T-helper 1 cell treated with Interleukin-12 subunit alpha and Interleukin-12 subunit beta and Interleukin-4 antibody, amounts not matched to agents 30 ng/mL and 1 ng/mL, for 36 hours (primary cell): Measurements from ENCODE around the gene SMIM34. TPM values are rescaled to one million over a fixed set of nuclear protein-coding genes. Genes with fewer than 3 reads are reported as not detected.
"Not testable (repeated sequence)": the region's sequence is repeated elsewhere in the genome, so short reads cannot be mapped to it uniquely, and the experiment has no call there.

Source experiments
- intact Hi-C: fragments of 100-400 bp; cut with micrococcal nuclease; formaldehyde crosslinking; loops from one replicate; pipeline ENCODE4 v1.15.1; 2024
- total RNA-seq: library from RNA; stranded (reverse); gene quantifications from 2 replicates; pipeline ENCODE4 v1.2.3, GENCODE V29; 2022

The SMIM34 gene
- total RNA-seq, 1 donor from 2014 or later: not detected

DNA sequence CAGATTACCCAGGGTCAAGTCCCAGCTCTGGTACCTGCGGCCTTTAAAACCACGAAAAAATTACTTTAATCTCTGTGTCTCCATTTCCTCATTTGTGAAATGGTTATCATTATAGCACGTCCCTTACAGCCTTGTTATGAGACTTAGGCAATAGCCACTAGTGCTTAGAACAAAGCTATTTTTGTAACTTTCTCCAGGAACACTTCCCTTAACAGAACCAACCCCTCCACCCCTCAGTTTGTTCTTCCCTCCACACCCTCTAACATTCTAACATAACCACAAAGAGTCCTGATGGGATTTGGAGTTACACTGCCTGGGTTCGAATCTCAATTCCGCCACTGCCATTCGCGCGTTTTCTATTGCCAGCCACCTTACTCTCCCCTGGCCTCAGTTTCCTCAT, 49.3 kb downstream of the SMIM34 start:
- intact Hi-C loops: not testable (repeated sequence)

- intact Hi-C loops: no loop called here
Observed at GRCh38 chr21:34372321-34372720, 51.4 kb downstream of the SMIM34 start.

DNA sequence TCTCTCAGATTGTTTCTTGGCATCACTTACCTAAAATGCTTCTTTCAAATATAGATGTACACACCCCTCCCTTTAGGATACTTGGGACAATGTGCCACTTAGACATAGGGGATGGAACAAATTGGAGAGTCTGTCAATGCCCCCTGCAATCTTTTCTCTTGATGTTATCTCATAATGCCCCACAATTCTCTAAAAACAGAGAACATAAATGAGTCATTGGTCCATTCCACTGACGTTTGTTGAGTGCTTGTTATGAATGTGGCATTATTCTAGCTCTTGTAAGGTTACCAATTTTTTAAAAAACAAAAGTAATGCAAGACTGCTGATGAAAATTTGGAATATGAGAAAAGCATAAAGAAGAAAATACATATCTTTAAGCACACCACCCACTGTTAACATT, 54.0 kb downstream of the SMIM34 start:
- intact Hi-C loops: no loop called here

Other genes with a start within 250 kb of the SMIM34 start
- gene KCNE2, start 59.9 kb downstream of the SMIM34 start, total RNA-seq: not detected in 2 replicates
- gene SMIM11, start 48.4 kb downstream of the SMIM34 start, total RNA-seq: 15.3 and 16.8 TPM in 2 replicates
- gene KCNE1, start 88.3 kb upstream of the SMIM34 start, total RNA-seq: 0.37 and 0.41 TPM in 2 replicates
- gene RCAN1, start 191.2 kb upstream of the SMIM34 start, total RNA-seq: 8.4 and 8.7 TPM in 2 replicates
- gene CLIC6, start 245.0 kb upstream of the SMIM34 start, total RNA-seq: 0.05 TPM in 1 of 2 replicates, not detected in the other